Putamen (tissue), 1 donor: ENCODE results near the gene OTOL1.
A peak's percentile ranks its signal among the peaks of the same experiment; 100 is the strongest.
"Not testable (repeated sequence)": the region's sequence is repeated elsewhere in the genome, so short reads cannot be mapped to it uniquely, and the experiment has no call there.

Experiments
- DNase-seq: peaks from one replicate; pipeline ENCODE4 v3.0.0-alpha.2; 2016; ENCODE audit warnings: low spot score

Gene OTOL1

GRCh38 chr3:161496508-161496907, at the start of gene OTOL1:
OTOL1 (plus strand) TSS chr3:161496808; CDS start chr3:161496808, 0 bp downstream.
- no peak for DNase-seq

GRCh38 chr3:161449785-161450184, 46.8 kb upstream of the OTOL1 start:
- no peak for DNase-seq

- DNase-seq: no peak
Observed at GRCh38 chr3:161452179-161452578, 44.4 kb upstream of the OTOL1 start.

- DNase-seq: no peak
Observed at GRCh38 chr3:161454615-161455014, 42.0 kb upstream of the OTOL1 start.

- no peak for DNase-seq
Observed at GRCh38 chr3:161455962-161456361, 40.6 kb upstream of the OTOL1 start.

- no peak for DNase-seq
Observed at GRCh38 chr3:161462138-161462537, 34.5 kb upstream of the OTOL1 start.

- DNase-seq: no peak
Observed at GRCh38 chr3:161471211-161471610, 25.4 kb upstream of the OTOL1 start.

- no peak for DNase-seq
Observed at GRCh38 chr3:161474139-161474538, 22.5 kb upstream of the OTOL1 start.

- no peak for DNase-seq
Observed at GRCh38 chr3:161474741-161475140, 21.9 kb upstream of the OTOL1 start.

GRCh38 chr3:161475206-161475605, 21.4 kb upstream of the OTOL1 start:
- DNase-seq: no peak

GRCh38 chr3:161475905-161476304, 20.7 kb upstream of the OTOL1 start:
- DNase-seq: no peak

GRCh38 chr3:161484226-161484625, 12.4 kb upstream of the OTOL1 start:
- no peak for DNase-seq

GRCh38 chr3:161488284-161488683, 8.3 kb upstream of the OTOL1 start:
- DNase-seq: not testable (repeated sequence)

GRCh38 chr3:161489395-161489794, 7.2 kb upstream of the OTOL1 start:
- DNase-seq: no peak

GRCh38 chr3:161490845-161491244, 5.8 kb upstream of the OTOL1 start:
- not testable (repeated sequence) for DNase-seq

- DNase-seq: no peak
Observed at GRCh38 chr3:161498259-161498921, 1.8 kb downstream of the OTOL1 start.

GRCh38 chr3:161500068-161500796, 3.6 kb downstream of the OTOL1 start:
- peak; percentile 3 for DNase-seq

- DNase-seq: no peak
Observed at GRCh38 chr3:161503271-161503670, 6.7 kb downstream of the OTOL1 start.

- DNase-seq: no peak
Observed at GRCh38 chr3:161508852-161509477, 12.4 kb downstream of the OTOL1 start.

GRCh38 chr3:161510510-161511260, 14.1 kb downstream of the OTOL1 start:
- DNase-seq: no peak

- DNase-seq: no peak
Observed at GRCh38 chr3:161523916-161524315, 27.3 kb downstream of the OTOL1 start.

- no peak for DNase-seq
Observed at GRCh38 chr3:161531930-161532329, 35.3 kb downstream of the OTOL1 start.
